Neural progenitor cell (in vitro differentiated cells): ENCODE results near the gene SALL1.

Experiments used
- CTCF ChIP-seq: fragments of 200-600 bp; sonication (generic); IDR thresholded peaks from 2 replicates; pipeline ENCODE4 v1.5.1; 2017; ENCODE audit warnings: antibody characterized with exemption, mild to moderate bottlenecking
- EZH2 ChIP-seq: fragments of 200-600 bp; sonication (generic); IDR thresholded peaks from 2 replicates; pipeline ENCODE4 v1.6.1; 2017; ENCODE audit warnings: antibody characterized with exemption, mild to moderate bottlenecking, moderate library complexity

DNA sequence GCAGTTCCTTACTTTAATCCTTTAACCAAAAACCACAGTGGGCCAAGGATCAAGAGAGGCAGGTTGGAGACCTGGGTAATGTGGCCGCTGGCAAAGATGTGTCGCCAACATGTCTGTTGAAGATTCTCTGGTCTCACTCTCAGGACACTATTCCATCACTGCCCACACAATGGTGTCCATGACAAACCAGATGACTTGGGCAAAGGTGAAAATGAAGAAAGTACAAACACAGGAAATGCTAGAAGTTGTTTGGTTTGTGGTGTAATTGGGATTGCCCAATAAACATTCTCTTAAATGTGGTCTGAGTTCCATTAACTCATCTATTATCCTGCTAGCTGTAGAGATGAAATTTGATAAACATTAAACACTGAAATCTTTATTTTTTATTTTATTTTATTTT is 43.3 kb downstream of the SALL1 start:
- TF ChIP-seq CTCF (no peak), EZH2 (no peak)
